Kidney epithelial cell (primary cell): ENCODE results near the gene CABP5. TPM values are rescaled to one million over a fixed set of nuclear protein-coding genes. Genes with fewer than 3 reads are reported as not detected.
"Not testable (repeated sequence)": the region's sequence is repeated elsewhere in the genome, so short reads cannot be mapped to it uniquely, and the experiment has no call there.

Source experiments
- DNase-seq: peaks from one replicate; pipeline ENCODE4 v3.0.0-alpha.2; 2010; ENCODE audit warnings: low read depth
- H3K27me3 ChIP-seq: 2 replicates; pipeline ENCODE4 v1.6.0; 2011; ENCODE audit warnings: low read length; ENCODE audit not compliant: control insufficient read depth, insufficient read depth
- H3K36me3 ChIP-seq: 2 replicates; pipeline ENCODE4 v1.5.1; 2011; ENCODE audit warnings: low read length; ENCODE audit not compliant: control insufficient read depth, insufficient read depth
- H3K4me3 ChIP-seq: 2 replicates; pipeline ENCODE4 v1.5.1; 2011; ENCODE audit warnings: low read depth, mild to moderate bottlenecking, control low read depth, low read length
- CTCF ChIP-seq: IDR thresholded peaks from 2 replicates; pipeline ENCODE4 v1.5.1; 2011; ENCODE audit warnings: mild to moderate bottlenecking, moderate library complexity, low read length, control low read depth, inconsistent platforms; ENCODE audit not compliant: insufficient read depth, poor library complexity, severe bottlenecking
- total RNA-seq: library from RNA; depleted of rRNA; stranded (reverse); fragments of >200 nt; gene quantifications from 2 replicates; pipeline ENCODE4 v1.2.3, GENCODE V29; 2015

Gene CABP5
- total RNA-seq, 1 donor from 2014 or later = not detected

- no peak overlapping the region for H3K4me3 ChIP-seq
- TF ChIP-seq CTCF = no peak
- no peak for DNase-seq
- H3K36me3 ChIP-seq = no peaks in the 10 kb centered on the region
- H3K27me3 ChIP-seq = no peaks in the 10 kb centered on the region
These were observed 37.2 kb upstream of the CABP5 start for GRCh38 chr19:48081106-48081505.

GRCh38 chr19:48070177-48070769, 26.4 kb upstream of the CABP5 start:
- DNase-seq, H3K27me3 ChIP-seq, H3K4me3 ChIP-seq, H3K36me3 ChIP-seq: not testable (repeated sequence)

GRCh38 chr19:48069435-48069834, 25.6 kb upstream of the CABP5 start:
- TF ChIP-seq CTCF = no peak
- DNase-seq = no peak
- no peaks in the 10 kb centered on the region for H3K27me3 ChIP-seq
- no peak overlapping the region for H3K4me3 ChIP-seq
- no peaks in the 10 kb centered on the region for H3K36me3 ChIP-seq

- no peak overlapping the region for H3K4me3 ChIP-seq
- H3K27me3 ChIP-seq = no peaks in the 10 kb centered on the region
- no peaks in the 10 kb centered on the region for H3K36me3 ChIP-seq
- TF ChIP-seq CTCF = no peak
- no peak for DNase-seq
These were observed 20.6 kb upstream of the CABP5 start for GRCh38 chr19:48064509-48064908.

- no peaks in the 10 kb centered on the region for H3K36me3 ChIP-seq
- no peak for DNase-seq
- no peak overlapping the region for H3K4me3 ChIP-seq
- TF ChIP-seq CTCF = no peak
- H3K27me3 ChIP-seq = no peaks in the 10 kb centered on the region
These were observed 17.8 kb upstream of the CABP5 start for GRCh38 chr19:48061401-48062344.

GRCh38 chr19:48060381-48060780, 16.5 kb upstream of the CABP5 start:
- no peak for TF ChIP-seq CTCF
- Histone ChIP-seq H3K4me3 (no peak overlapping the region), H3K27me3 (no peaks in the 10 kb centered on the region), H3K36me3 (no peaks in the 10 kb centered on the region)
- no peak for DNase-seq
